K562 (cell line): Measurements from ENCODE around the gene CLSTN2. TPM values are rescaled to one million over a fixed set of nuclear protein-coding genes. Genes with fewer than 3 reads are reported as not detected.

ENCODE experiments used
- ATAC-seq: fragments of 200-7000 bp; cut with Tn5 transposase; 3 replicates; pipeline ENCODE4 v1.9.1; 2020; ENCODE audit warnings: moderate library complexity
- BruUV-seq: library from RNA; stranded (reverse); fragments of 400-500 nt; replicated peaks from 2 replicates; lab custom pipeline; 2021; lab: Mats Ljungman, UMichigan
- CTCF ChIA-PET: fragments of 300-600 bp; formaldehyde crosslinking; extraction: SDS; loops from one replicate; lab custom pipeline; 2021; ENCODE audit warnings: low intra/inter-chr PET ratio; lab: Yijun Ruan, JAX
- POLR2A ChIA-PET: fragments of 300-600, 350-650 bp; sonication (Branson Sonifier 250); formaldehyde crosslinking; extraction: SDS; loops from one replicate; lab custom pipeline; 2021; ENCODE audit warnings: antibody characterized with exemption, inconsistent platforms; lab: Yijun Ruan, JAX
- DNase-seq, 4 experiments: peaks; one replicate each; pipeline versions ENCODE4 v3.0.0 to v3.0.0-alpha.2; 2011 to 2018; ENCODE audit warnings: low spot score in 3 of 4, mixed read lengths in 3 of 4; ENCODE audit errors: extremely low read depth in 1 of 4
- FAIRE-seq: peaks from 2 replicates; lab custom pipeline; 2011; peaks lifted over from hg19 to GRCh38; lab: Jason Lieb, UNC
- H2AFZ ChIP-seq: 2 replicates; pipeline ENCODE4 v1.6.0; 2011; ENCODE audit warnings: low read depth, low read length, control low read depth, inconsistent platforms
- H3K27ac ChIP-seq: fragments of 200-600 bp; 3 replicates; pipeline ENCODE4 v1.8.0; 2011; ENCODE audit warnings: low read depth, mild to moderate bottlenecking, control low read depth, inconsistent platforms, low read length, moderate library complexity, mixed read lengths; ENCODE audit errors: extremely low read depth
- H3K27me3 ChIP-seq, 2 experiments: fragments of 300-600 bp in 1 of 2; 2 replicates in 1 of 2; 3 replicates in 1 of 2; pipeline versions ENCODE4 v1.6.0 to v1.8.0; 2011; ENCODE audit warnings: inconsistent platforms in 2 of 2, low read length in 2 of 2, mild to moderate bottlenecking in 1 of 2, mixed read lengths in 1 of 2, moderate library complexity in 1 of 2; ENCODE audit not compliant: control insufficient read depth in 2 of 2, insufficient read depth in 2 of 2
- H3K36me3 ChIP-seq: fragments of 300-600 bp; 3 replicates; pipeline ENCODE4 v1.8.0; 2011; ENCODE audit warnings: mild to moderate bottlenecking, low read length, inconsistent platforms; ENCODE audit not compliant: control insufficient read depth, insufficient read depth
- H3K4me1 ChIP-seq, 2 experiments: fragments of 200-600 bp in 1 of 2; replicated peaks in 1 of 2; 2 replicates in 1 of 2; 3 replicates in 1 of 2; pipeline versions ENCODE4 v1.5.1 to v1.8.0; 2011; ENCODE audit warnings: inconsistent platforms in 2 of 2, low read length in 2 of 2, mild to moderate bottlenecking in 1 of 2, mixed read lengths in 1 of 2, moderate library complexity in 1 of 2; ENCODE audit not compliant: control insufficient read depth in 2 of 2, insufficient read depth in 2 of 2
- H3K4me2 ChIP-seq: 2 replicates; pipeline ENCODE4 v1.6.1; 2011; ENCODE audit warnings: low read length, control low read depth, inconsistent platforms, mixed read lengths; ENCODE audit not compliant: insufficient read depth
- H3K4me3 ChIP-seq: fragments of 200-600 bp; sonication (generic), shearing (Covaris generic); 2 replicates; pipeline ENCODE4 v1.5.1; 2016; ENCODE audit warnings: control low read depth, inconsistent platforms
- H3K79me2 ChIP-seq: fragments of 200-600 bp; 3 replicates; pipeline ENCODE4 v1.8.0; 2011; ENCODE audit warnings: low read length, inconsistent platforms; ENCODE audit not compliant: control insufficient read depth, insufficient read depth
- H3K9ac ChIP-seq, 2 experiments: 2 replicates each; pipeline versions ENCODE4 v1.6.0 to v1.6.1; 2011; ENCODE audit warnings: low read depth in 2 of 2, low read length in 2 of 2, control low read depth in 1 of 2, inconsistent platforms in 1 of 2, mild to moderate bottlenecking in 1 of 2, mixed read lengths in 1 of 2; ENCODE audit not compliant: insufficient read depth in 1 of 2
- H3K9me1 ChIP-seq: one replicate; pipeline ENCODE4 v1.6.0; 2011; ENCODE audit warnings: inconsistent platforms, mild to moderate bottlenecking, low read length, moderate library complexity; ENCODE audit not compliant: control insufficient read depth, insufficient read depth
- H3K9me3 ChIP-seq: replicated peaks from 2 replicates; pipeline ENCODE4 v1.5.1; 2011; ENCODE audit warnings: low read depth, low read length, inconsistent platforms; ENCODE audit not compliant: control insufficient read depth, insufficient read depth
- H4K20me1 ChIP-seq: replicated peaks from 2 replicates; pipeline ENCODE4 v1.6.1; 2011; ENCODE audit warnings: low read length, inconsistent platforms, mixed read lengths; ENCODE audit not compliant: control insufficient read depth, insufficient read depth
- FOXK1 ChIP-seq: sonication (generic); formaldehyde crosslinking; IDR thresholded peaks from 2 replicates; pipeline ENCODE4 v1.8.0; 2022; ENCODE audit warnings: missing genetic modification reagents, mild to moderate bottlenecking, borderline replicate concordance
- HDAC3 ChIP-seq: fragments of 450-650 bp; IDR thresholded peaks from 2 replicates; pipeline ENCODE4 v1.6.1; 2018; ENCODE audit warnings: borderline replicate concordance, mild to moderate bottlenecking, moderate library complexity; ENCODE audit not compliant: partially characterized antibody
- LARP7 ChIP-seq: fragments of 450-650 bp; IDR thresholded peaks from 2 replicates; pipeline ENCODE4 v1.6.1; 2016
- MAFG ChIP-seq: fragments of 450-650 bp; conservative IDR thresholded peaks from 2 replicates; pipeline ENCODE4 v1.6.1; 2016; ENCODE audit warnings: missing genetic modification characterization, missing compliant biosample characterization
- MED1 ChIP-seq: sonication (generic); formaldehyde crosslinking; IDR thresholded peaks from 2 replicates; pipeline ENCODE4 v1.8.1; 2023; ENCODE audit warnings: missing genetic modification reagents, borderline replicate concordance
- NELFE ChIP-seq: IDR thresholded peaks from 2 replicates; pipeline ENCODE4 v1.6.1; 2011; ENCODE audit warnings: mild to moderate bottlenecking; ENCODE audit not compliant: insufficient read depth, insufficient read length
- SPI1 ChIP-seq: IDR thresholded peaks from 2 replicates; pipeline ENCODE4 v1.6.1; 2011; ENCODE audit warnings: low read depth, low read length, control low read depth, borderline replicate concordance
- ZNF124 ChIP-seq: sonication (generic); formaldehyde crosslinking; IDR thresholded peaks from 2 replicates; pipeline ENCODE4 v1.8.1; 2022; ENCODE audit warnings: missing genetic modification reagents
- ZNF217 ChIP-seq: sonication (generic); formaldehyde crosslinking; IDR thresholded peaks from 2 replicates; pipeline ENCODE4 v1.8.0; 2022; ENCODE audit warnings: mild to moderate bottlenecking, missing genetic modification reagents
- WGBS: fragments of 100-300 bp; shearing (Covaris generic); methylation state at CpG from one replicate; pipeline ENCODE4 v1.1.6; 2016; ENCODE audit warnings: low coverage, mixed read lengths; ENCODE audit not compliant: insufficient coverage; ENCODE audit errors: missing lambda C conversion rate; 5-methylcytosine and 5-hydroxymethylcytosine counted together
- in situ Hi-C: fragments of 300-500 bp; cut with MboI; formaldehyde crosslinking; loops from 4 replicates; pipeline ENCODE4 v1.15.0; 2018; ENCODE audit warnings: inconsistent platforms, mixed read lengths
- intact Hi-C: fragments of 100-400 bp; cut with micrococcal nuclease; formaldehyde crosslinking; loops from 2 replicates; pipeline ENCODE4 v1.14.2; 2022
- polyA plus RNA-seq, 8 experiments: library from polyadenylated mRNA; depleted of rRNA in 4 of 8; stranded (reverse) in 5 of 8; unstranded in 3 of 8; fragments of >200 nt; fragmentation: Nextera tagmentation in 2 of 8; fragmentation: Illumina TruSeq in 1 of 8; extraction: Ambion mirVana in 2 of 8; extraction: Trizol in 1 of 8; gene quantifications; 2 replicates each; pipeline versions ENCODE4 v1.2.1 to v1.2.3, GENCODE V29; 2011 to 2014; ENCODE audit warnings: inconsistent platforms in 1 of 8, missing spikeins in 1 of 8
- total RNA-seq, 7 experiments: library from RNA; depleted of rRNA in 6 of 7; stranded (reverse); fragments of >200 nt in 6 of 7; fragmentation: Illumina TruSeq in 2 of 7; extraction: Trizol in 2 of 7; gene quantifications; 2 replicates each; pipeline versions ENCODE4 v1.2.1 to v1.2.3, GENCODE V29; 2011 to 2021; ENCODE audit warnings: low replicate concordance in 1 of 7
- TF ChIP-seq, protein P1 (sequence below), 2 experiments: fragments of 450-650 bp in 1 of 2; sonication (generic) in 1 of 2; formaldehyde crosslinking in 1 of 2; IDR thresholded peaks in 1 of 2; conservative IDR thresholded peaks in 1 of 2; 2 replicates each; pipeline versions ENCODE4 v1.6.1 to v1.8.1; 2016 to 2023; ENCODE audit warnings: mild to moderate bottlenecking in 2 of 2, moderate library complexity in 2 of 2, inconsistent platforms in 1 of 2, missing genetic modification reagents in 1 of 2
- TF ChIP-seq, protein P2 (sequence below), 2 experiments: IDR thresholded peaks; 2 replicates each; pipeline ENCODE4 v1.6.1; 2012; ENCODE audit warnings: improper control_type of control experiment in 2 of 2, low read depth in 2 of 2, low read length in 2 of 2, borderline replicate concordance in 1 of 2
- TF ChIP-seq, protein P3 (sequence below): fragments of 200-800 bp; sonication (Bioruptor generic); IDR thresholded peaks from 2 replicates; pipeline ENCODE4 v1.6.1; 2017; ENCODE audit warnings: missing genetic modification characterization, missing compliant biosample characterization
- TF ChIP-seq, protein P4 (sequence below): fragments of 450-650 bp; IDR thresholded peaks from 2 replicates; pipeline ENCODE4 v1.6.1; 2016; ENCODE audit warnings: borderline replicate concordance
- TF ChIP-seq, protein P5 (sequence below): fragments of 450-650 bp; IDR thresholded peaks from 2 replicates; pipeline ENCODE4 v1.6.1; 2017; ENCODE audit warnings: mild to moderate bottlenecking, moderate library complexity

CLSTN2 gene
- total and polyA plus RNA-seq, 9 of the 15 experiments (the other 6 are each of a cell fraction or from before 2014, with no cell fraction given): 0.02 to 0.04 (median 0.04) TPM; not detected in 6

DNA sequence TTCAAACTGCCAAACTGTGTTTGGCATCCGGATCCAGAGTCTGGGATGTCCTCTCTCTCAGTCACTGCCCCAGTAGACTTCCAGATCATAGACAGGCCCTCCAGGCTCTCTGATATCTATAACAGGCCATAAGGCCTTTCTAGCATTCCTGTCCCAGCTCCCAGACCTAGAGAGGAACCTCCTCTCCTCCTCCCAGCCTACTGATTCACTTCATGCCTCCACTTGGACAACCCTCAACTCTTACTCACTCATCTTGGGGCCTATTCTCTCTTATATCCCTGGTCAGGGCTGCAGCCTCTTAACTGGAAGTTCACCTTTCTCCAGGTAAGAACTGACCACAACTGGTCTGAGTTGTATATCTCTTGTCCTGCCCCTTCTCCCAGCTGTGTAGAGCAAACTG lies 489.2 kb downstream of the CLSTN2 start:
- ChIA-PET POLR2A (no interaction called here), CTCF (no interaction called here)
- H3K4me2 ChIP-seq: no peak overlapping the region
- in situ Hi-C loops: no loop called here
- no peak for DNase-seq
- H3K36me3 ChIP-seq: no peaks in the 10 kb centered on the region
- no peaks in the 10 kb centered on the region for H3K4me1 ChIP-seq
- intact Hi-C loops: no loop called here
- H3K4me3 ChIP-seq: no peak overlapping the region
- no peak overlapping the region for H3K9ac ChIP-seq
- H4K20me1 ChIP-seq: peaks cover 5% of the 10 kb centered on the region; the same call in 1 of the 2 replicates
- no peak for ATAC-seq
- no peaks in the 10 kb centered on the region for H3K79me2 ChIP-seq
- H2AFZ ChIP-seq: no peak overlapping the region
- BruUV-seq: no TSS peak
- no peak for FAIRE-seq
- H3K9me1 ChIP-seq: no peaks in the 10 kb centered on the region
- WGBS: 0% methylated on average over 1 of the region's 1 CpG
- peaks cover 5 to 7% of the 10 kb centered on the region in 2 experiments; a peak in 2 of 5 replicates for H3K27me3 ChIP-seq
- H3K27ac ChIP-seq: no peak overlapping the region
- no peaks in the 10 kb centered on the region for H3K9me3 ChIP-seq
- TF ChIP-seq ZNF217 (CRISPR knock-in tag): no peak
- no peak for TF ChIP-seq MED1 (CRISPR knock-in tag)
- TF ChIP-seq, protein P1, sequence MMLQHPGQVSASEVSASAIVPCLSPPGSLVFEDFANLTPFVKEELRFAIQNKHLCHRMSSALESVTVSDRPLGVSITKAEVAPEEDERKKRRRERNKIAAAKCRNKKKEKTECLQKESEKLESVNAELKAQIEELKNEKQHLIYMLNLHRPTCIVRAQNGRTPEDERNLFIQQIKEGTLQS (IDR thresholded peaks at IDR 0.05): no peak
- TF ChIP-seq, protein P1 (CRISPR knock-in tag; conservative IDR thresholded peaks at IDR 0.05): no peak
- no peak for TF ChIP-seq MAFG
- no peak for TF ChIP-seq NELFE
- no peak for TF ChIP-seq FOXK1
- TF ChIP-seq, protein P2, sequence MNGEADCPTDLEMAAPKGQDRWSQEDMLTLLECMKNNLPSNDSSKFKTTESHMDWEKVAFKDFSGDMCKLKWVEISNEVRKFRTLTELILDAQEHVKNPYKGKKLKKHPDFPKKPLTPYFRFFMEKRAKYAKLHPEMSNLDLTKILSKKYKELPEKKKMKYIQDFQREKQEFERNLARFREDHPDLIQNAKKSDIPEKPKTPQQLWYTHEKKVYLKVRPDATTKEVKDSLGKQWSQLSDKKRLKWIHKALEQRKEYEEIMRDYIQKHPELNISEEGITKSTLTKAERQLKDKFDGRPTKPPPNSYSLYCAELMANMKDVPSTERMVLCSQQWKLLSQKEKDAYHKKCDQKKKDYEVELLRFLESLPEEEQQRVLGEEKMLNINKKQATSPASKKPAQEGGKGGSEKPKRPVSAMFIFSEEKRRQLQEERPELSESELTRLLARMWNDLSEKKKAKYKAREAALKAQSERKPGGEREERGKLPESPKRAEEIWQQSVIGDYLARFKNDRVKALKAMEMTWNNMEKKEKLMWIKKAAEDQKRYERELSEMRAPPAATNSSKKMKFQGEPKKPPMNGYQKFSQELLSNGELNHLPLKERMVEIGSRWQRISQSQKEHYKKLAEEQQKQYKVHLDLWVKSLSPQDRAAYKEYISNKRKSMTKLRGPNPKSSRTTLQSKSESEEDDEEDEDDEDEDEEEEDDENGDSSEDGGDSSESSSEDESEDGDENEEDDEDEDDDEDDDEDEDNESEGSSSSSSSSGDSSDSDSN (IDR thresholded peaks at IDR 0.05; ENCODE audit: borderline replicate concordance in 1 of 2, low read depth in 2 of 2, low read length in 2 of 2): no peak
- TF ChIP-seq, protein P3, sequence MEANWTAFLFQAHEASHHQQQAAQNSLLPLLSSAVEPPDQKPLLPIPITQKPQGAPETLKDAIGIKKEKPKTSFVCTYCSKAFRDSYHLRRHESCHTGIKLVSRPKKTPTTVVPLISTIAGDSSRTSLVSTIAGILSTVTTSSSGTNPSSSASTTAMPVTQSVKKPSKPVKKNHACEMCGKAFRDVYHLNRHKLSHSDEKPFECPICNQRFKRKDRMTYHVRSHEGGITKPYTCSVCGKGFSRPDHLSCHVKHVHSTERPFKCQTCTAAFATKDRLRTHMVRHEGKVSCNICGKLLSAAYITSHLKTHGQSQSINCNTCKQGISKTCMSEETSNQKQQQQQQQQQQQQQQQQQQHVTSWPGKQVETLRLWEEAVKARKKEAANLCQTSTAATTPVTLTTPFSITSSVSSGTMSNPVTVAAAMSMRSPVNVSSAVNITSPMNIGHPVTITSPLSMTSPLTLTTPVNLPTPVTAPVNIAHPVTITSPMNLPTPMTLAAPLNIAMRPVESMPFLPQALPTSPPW: no peak
- TF ChIP-seq LARP7: no peak
- TF ChIP-seq HDAC3: no peak
- TF ChIP-seq, protein P4, sequence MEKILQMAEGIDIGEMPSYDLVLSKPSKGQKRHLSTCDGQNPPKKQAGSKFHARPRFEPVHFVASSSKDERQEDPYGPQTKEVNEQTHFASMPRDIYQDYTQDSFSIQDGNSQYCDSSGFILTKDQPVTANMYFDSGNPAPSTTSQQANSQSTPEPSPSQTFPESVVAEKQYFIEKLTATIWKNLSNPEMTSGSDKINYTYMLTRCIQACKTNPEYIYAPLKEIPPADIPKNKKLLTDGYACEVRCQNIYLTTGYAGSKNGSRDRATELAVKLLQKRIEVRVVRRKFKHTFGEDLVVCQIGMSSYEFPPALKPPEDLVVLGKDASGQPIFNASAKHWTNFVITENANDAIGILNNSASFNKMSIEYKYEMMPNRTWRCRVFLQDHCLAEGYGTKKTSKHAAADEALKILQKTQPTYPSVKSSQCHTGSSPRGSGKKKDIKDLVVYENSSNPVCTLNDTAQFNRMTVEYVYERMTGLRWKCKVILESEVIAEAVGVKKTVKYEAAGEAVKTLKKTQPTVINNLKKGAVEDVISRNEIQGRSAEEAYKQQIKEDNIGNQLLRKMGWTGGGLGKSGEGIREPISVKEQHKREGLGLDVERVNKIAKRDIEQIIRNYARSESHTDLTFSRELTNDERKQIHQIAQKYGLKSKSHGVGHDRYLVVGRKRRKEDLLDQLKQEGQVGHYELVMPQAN: no peak
- TF ChIP-seq, protein P5, sequence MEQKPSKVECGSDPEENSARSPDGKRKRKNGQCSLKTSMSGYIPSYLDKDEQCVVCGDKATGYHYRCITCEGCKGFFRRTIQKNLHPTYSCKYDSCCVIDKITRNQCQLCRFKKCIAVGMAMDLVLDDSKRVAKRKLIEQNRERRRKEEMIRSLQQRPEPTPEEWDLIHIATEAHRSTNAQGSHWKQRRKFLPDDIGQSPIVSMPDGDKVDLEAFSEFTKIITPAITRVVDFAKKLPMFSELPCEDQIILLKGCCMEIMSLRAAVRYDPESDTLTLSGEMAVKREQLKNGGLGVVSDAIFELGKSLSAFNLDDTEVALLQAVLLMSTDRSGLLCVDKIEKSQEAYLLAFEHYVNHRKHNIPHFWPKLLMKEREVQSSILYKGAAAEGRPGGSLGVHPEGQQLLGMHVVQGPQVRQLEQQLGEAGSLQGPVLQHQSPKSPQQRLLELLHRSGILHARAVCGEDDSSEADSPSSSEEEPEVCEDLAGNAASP: no peak
- no peak for TF ChIP-seq SPI1
- no peak for TF ChIP-seq ZNF124
